SK-N-SH treated with all-trans-retinoic acid at 6 μM for 48 hours (cell line): ENCODE results near the gene DTWD2.

Experiments used
- BACH2 ChIP-seq: fragments of 250-450 bp; sonication (Bioruptor Pico); IDR thresholded peaks from 2 replicates; pipeline ENCODE4 v1.9.0; 2021; ENCODE audit warnings: mild to moderate bottlenecking, borderline replicate concordance
- CREB5 ChIP-seq: fragments of 250-450 bp; sonication (Bioruptor Pico); IDR thresholded peaks from 2 replicates; pipeline ENCODE4 v1.5.1; 2020; ENCODE audit warnings: low read depth, mild to moderate bottlenecking, moderate library complexity
- CSRNP3 ChIP-seq: fragments of 250-450 bp; sonication (Bioruptor Pico); IDR thresholded peaks from 2 replicates; pipeline ENCODE4 v1.5.1; 2021; ENCODE audit warnings: mild to moderate bottlenecking, moderate library complexity
- ISL1 ChIP-seq: fragments of 250-450 bp; sonication (Bioruptor Pico); IDR thresholded peaks from 2 replicates; pipeline ENCODE4 v2.1.2; 2022; ENCODE audit warnings: mild to moderate bottlenecking, moderate library complexity
- OSR1 ChIP-seq: fragments of 250-450 bp; sonication (Bioruptor Pico); IDR thresholded peaks from 2 replicates; pipeline ENCODE4 v1.8.0; 2022; ENCODE audit warnings: moderate library complexity, mild to moderate bottlenecking, inconsistent platforms
- PATZ1 ChIP-seq: fragments of 250-450 bp; sonication (Bioruptor Pico); IDR thresholded peaks from 2 replicates; pipeline ENCODE4 v1.8.0; 2020; ENCODE audit warnings: mild to moderate bottlenecking, moderate library complexity, borderline replicate concordance
- RARB ChIP-seq: fragments of 250-450 bp; sonication (Bioruptor Pico); IDR thresholded peaks from 2 replicates; pipeline ENCODE4 v1.8.0; 2021; ENCODE audit warnings: mild to moderate bottlenecking, moderate library complexity
- SNAI2 ChIP-seq: fragments of 250-450 bp; sonication (Bioruptor Pico); IDR thresholded peaks from 2 replicates; pipeline ENCODE4 v1.5.0; 2020; ENCODE audit warnings: mild to moderate bottlenecking, moderate library complexity
- TCF4 ChIP-seq: fragments of 250-450 bp; sonication (Bioruptor Pico); IDR thresholded peaks from 2 replicates; pipeline ENCODE4 v1.8.0; 2021; ENCODE audit warnings: mild to moderate bottlenecking, moderate library complexity, borderline replicate concordance
- TOX ChIP-seq: fragments of 250-450 bp; sonication (Bioruptor Pico); IDR thresholded peaks from 2 replicates; pipeline ENCODE4 v1.8.0; 2021; ENCODE audit warnings: mild to moderate bottlenecking, moderate library complexity, borderline replicate concordance
- TSHZ2 ChIP-seq: fragments of 250-450 bp; sonication (Bioruptor Pico); IDR thresholded peaks from 2 replicates; pipeline ENCODE4 v1.5.0; 2020; ENCODE audit warnings: mild to moderate bottlenecking, moderate library complexity
- ZFP3 ChIP-seq: fragments of 250-450 bp; sonication (Bioruptor Pico); IDR thresholded peaks from 2 replicates; pipeline ENCODE4 v1.5.0; 2020; ENCODE audit warnings: mild to moderate bottlenecking, moderate library complexity

- TF ChIP-seq BACH2 (CRISPR knock-in tag) (no peak), CREB5 (no peak), SNAI2 (CRISPR knock-in tag) (no peak), CSRNP3 (CRISPR knock-in tag) (no peak), PATZ1 (CRISPR knock-in tag) (no peak), ZFP3 (CRISPR knock-in tag) (no peak), TOX (no peak), OSR1 (no peak), RARB (CRISPR knock-in tag) (no peak), ISL1 (CRISPR knock-in tag) (no peak), TSHZ2 (CRISPR knock-in tag) (no peak), TCF4 (no peak)
These were observed 32.9 kb upstream of the DTWD2 start for GRCh38 chr5:119021149-119021732.
